GM21390 (cell line): ENCODE measurements around the gene MTHFSD.

Source experiments
- ATAC-seq: cut with Tn5 transposase; IDR thresholded peaks from one replicate; pipeline ENCODE4 v1.9.1; 2021; ENCODE audit not compliant: unreplicated experiment

Gene MTHFSD

DNA sequence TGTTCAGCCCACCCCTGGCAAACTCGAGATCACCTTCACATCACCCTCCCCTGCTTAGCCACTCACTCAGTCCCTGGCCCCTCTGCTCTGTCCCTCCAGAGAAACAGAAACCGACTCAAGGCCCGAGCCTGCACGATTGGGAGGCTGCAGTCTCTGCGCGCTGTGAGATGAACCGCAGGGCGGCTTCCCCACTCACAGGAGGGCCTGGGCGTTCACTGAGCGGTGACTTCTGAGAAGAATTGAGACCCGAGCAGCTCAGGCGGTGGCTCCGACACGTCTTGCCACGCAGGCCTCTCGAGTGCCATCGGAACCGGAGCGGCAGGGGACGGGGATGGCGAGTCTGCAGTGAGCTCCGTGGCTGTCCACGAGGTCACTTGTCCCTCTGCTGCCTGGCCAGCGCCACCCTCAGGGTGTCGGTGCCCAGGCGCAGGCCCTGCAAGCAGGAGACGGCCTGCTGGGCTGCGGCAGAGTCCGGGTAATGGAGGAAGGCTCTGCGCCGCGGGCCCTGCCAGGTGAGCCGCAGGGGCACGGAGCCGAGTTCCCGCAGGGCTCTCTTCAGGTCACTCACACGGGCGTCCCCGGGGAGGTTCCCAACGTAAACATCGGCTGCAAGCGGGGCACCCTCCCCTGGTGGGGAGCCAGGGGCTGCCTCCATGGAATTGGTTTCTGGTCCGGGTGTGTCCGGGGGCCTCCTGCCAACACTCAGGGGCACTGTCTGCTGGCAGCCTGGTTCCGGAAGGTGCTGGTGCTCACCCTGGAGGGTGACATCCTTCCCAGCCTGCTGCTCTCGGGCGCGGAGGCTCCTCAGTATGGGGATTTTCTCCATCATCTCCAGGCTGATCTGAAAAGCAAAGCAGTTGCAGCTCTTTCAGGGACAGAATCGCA lies 23.2 kb downstream of the MTHFSD start:
- ATAC-seq, result no peak

DNA sequence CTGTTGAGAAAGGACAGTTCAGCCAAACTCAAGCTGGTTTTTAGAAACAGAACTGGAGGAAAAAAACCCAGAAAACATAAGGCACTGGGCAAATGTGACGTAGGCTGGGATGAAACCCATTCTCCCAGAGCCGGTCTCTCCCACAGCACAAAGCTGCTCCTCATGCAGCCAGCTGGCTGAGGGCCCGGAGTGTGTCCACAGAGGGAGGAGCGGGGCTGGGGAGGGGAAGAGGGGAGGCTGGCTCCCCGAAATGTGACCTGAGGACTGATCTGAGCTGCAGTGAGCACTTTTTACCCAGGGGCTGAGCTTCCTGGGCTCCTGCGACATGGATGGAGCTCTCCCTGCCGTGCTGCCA lies 23.9 kb downstream of the MTHFSD start:
- no peak for ATAC-seq

DNA sequence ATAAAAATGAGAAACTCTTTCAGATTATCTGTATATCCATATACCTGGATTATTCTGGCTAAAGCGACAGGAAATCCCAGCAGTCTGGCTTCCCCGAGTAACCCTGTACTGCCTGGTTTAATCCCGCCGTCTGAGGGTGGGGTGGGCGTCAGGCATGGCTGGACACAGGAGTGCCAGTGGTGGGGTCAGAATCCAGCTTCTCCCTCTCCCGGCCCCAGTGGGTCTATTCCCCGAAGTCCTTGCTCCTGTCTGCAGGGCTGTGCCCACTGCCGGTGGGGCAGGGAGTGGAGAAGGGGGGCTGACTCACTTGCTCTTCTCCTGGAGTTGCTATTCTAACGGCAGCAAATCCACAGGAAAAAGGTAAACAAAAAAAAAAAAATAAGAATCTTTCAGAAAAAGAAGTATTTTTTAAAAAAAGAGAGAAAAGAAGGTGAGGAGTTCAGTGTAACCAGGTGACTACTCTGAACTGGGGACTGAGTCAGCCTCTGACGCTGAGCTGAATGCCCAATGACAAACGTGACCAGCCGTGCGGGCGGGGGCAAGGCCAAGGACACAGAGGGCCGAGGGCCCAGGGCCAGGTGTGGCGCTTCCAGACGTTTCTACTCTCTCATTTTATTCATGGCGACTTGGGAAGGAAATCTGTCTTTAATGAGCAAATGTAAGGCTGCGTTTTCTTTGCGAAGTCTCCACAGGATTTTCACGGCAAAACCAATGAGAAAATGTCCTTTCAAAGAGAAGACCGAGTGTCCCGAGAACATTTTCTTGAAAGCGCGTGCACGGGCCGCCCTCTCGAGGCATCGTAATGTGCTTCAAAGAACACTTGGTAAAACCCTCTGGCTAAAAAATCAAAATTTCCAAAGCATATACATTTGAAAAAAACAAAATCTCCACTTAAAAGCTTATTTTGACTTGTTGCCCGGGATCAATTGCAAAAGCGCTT lies 24.5 kb downstream of the MTHFSD start:
- ATAC-seq, result no peak

DNA sequence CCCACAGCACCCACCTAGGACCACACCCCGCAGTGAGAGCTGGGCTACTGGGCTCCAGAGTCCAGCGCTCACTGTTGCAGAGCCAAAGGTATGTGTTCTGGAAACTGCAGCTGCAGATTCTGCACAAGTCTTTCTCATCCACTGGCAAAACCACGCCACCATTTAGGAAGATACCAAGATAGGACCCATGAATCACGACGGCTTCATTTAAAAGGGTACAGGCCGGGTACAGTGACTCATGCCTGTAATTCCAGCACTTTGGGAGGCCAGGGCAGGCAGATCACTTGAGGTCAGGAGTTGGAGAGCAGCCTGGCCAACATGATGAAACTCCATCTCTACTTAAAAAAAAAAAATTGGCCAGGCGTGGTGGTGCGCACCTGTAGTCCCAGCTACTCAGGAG lies 25.9 kb downstream of the MTHFSD start:
- ATAC-seq, result no peak

DNA sequence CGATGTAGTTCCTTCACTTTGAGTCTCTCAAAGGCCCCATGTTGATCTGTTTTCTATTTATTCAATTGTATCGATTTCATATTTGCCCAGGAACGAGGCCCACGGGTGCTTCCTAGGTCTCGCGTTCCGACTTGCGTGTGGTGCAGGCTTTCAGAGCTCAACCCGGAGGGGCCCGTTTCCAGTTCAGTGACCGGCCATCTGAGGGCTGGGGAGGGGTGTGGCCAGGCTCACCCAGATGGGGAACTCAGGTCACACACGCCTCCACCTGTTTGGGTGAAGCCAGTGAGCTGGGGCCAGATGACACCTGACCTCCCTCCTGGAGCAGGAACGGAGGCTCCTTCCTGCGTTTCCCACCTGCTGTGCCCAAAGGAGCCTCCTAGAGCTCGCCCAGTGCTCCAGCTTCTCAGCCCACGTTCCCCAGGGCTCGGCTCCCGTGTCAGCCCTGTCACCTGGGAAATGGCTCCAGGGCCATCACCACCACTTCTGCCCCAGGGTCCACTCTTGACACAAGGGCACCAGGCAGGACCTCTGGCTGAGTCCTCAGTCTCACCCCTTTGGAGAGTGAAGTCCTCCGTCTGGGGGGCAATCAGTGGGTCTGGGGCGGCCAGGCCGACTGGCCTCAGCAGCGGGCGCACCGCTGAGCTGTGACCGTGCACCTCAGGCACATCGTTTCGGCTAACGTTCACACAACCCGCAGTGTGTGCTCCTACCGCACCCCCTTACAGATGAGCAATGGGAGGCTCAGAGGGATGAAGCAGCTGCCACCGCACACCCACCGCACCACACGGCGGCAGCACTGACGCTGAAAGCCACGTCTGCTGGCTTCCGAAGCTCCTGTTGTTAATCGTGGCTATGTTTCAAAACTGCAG lies 26.7 kb downstream of the MTHFSD start:
- ATAC-seq, result no peak

DNA sequence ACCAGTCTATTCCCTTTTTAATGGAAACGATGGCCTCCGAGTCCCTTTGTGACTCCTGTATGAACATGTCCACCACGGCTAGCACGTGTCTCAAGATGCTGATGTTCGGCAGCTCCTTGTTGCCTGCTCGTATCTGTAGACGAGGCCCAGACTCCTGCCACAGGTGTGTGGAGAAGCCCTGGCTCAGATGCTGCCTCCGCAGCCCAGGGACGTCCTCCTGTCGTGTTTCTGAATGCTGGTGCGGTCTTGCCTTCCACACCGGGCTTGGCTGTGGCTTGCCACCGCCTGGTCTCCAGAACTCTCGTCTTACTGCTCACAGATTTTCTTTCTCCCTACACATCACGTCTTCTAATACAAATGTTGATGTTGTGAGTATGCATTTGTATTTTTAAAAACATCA lies 27.7 kb downstream of the MTHFSD start:
- no peak for ATAC-seq

DNA sequence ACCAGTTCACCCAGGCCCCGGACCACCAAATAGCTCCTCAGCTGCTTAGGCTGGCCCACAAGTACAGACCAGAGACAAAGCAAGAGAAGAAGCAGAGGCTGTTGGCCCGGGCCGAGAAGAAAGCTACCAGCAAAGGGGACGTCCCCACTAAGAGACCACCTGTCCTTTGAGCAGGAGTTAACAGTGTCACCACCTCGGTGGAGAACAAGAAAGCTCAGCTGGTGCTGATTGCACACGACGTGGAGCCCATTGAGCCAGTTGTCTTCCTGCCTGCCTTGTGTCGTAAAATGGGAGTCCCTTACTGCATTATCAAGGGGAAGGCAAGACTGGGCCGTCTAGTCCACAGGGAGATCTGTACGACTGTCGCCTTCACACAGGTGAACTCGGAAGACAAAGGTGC lies 29.3 kb downstream of the MTHFSD start:
- ATAC-seq, result no peak

DNA sequence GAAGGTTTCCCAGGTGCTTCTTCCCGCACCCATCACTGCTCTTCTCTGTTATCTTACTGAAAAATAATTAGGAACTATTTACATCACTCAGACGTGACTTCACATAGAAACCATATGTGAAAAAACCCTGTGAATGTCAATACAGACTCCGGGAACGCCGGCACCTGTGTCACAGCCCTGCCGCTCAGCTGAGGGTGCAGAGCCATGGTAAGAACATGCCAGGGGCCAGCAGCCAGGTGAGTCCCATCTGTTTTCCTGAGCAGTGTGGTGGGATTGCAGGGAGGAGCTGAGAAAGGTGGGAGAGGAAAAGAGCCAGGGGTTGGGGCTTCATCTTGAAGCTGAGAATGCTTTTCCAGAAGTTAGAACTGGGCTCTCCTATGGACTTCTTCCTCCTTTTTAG lies 31.0 kb downstream of the MTHFSD start:
- no peak for ATAC-seq

DNA sequence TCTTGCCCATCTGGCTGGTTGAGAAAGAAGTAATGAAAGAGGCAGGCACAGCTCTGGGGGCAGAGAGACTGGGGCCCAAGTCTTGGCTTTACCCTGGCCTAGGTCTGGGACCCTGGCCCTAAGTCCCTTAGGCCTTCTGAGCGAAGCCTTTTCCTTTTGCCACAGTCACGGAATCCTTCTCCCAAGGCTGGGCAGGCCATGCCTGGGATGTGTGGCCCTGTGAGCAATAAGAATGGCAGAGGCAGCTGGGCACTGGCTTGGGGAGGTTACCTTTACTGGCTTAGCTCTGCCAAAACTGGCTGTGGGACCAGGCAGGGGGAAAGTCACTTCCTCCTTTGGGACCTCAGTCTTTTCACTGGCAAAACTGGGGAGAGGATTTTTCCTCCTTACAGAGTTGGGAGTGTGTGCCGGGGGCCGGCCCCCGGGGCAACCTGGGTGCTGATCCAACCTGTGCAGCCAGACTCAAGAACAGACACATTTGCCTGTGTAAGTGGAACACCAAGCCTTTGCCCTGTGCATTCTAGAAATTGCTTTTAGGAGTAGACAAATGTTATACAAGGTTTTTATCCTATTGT lies 31.8 kb downstream of the MTHFSD start:
- ATAC-seq, result no peak

DNA sequence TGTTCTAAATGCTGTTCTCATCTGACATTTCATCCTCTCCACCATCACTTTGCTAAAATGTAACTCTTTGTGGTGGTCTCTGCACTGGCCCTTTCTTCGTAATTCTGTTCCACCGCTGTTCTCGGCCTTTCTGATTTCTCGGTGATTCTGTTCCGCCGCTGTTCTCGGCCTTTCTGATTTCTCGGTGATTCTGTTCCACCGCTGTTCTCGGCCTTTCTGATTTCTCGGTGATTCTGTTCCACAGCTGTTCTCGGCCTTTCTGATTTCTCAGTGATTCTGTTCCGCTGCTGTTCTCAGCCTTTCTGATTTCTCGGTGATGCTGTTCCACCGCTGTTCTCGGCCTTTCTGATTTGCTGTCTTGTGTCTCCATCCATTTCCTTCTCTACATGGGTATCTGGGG lies 32.4 kb downstream of the MTHFSD start:
- ATAC-seq, result no peak

DNA sequence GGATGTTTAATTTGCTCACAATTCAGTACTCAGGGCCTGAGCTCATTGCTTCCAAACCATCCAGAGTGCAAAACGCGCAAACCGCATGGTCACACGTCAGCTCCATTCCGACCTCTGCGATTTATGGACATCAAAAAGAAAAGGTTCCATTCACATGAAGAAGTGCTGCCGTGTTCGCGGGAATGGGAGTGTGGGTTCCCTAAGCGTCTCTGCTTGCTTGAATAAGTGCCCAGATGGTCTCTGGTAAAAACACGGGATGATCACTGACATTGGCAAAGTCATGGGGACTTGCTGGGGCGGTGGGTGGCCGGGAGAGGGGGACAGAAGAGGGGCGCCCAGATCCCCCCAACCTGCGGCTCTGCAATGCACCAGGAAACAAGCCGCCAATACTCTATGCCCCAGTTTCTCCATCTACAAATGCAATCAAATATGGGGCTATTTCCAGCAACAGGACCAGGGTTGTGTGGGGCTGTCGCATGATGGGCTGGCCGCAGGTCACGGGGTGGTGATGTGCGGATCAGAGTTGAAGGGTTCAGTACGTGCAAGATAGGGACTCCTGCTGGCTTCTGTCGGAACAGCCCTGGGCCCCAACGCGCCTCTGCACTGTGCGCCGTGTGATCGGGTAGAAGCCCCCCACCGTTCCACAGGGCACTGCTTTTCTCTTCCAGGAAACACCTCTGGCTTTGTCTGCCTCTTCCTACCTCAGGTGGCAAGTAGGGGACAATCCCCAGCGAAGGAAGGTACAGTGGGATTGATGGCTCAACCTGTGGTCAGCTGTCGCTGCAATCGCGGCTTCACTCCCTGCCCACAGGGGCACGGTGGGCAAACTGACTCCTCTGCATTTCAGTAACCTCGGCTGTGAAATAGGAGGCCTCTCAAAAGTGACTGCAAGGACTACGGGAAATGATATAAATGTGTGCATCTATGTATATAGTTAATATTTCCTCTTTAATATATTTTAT lies 33.5 kb downstream of the MTHFSD start:
- no peak for ATAC-seq

DNA sequence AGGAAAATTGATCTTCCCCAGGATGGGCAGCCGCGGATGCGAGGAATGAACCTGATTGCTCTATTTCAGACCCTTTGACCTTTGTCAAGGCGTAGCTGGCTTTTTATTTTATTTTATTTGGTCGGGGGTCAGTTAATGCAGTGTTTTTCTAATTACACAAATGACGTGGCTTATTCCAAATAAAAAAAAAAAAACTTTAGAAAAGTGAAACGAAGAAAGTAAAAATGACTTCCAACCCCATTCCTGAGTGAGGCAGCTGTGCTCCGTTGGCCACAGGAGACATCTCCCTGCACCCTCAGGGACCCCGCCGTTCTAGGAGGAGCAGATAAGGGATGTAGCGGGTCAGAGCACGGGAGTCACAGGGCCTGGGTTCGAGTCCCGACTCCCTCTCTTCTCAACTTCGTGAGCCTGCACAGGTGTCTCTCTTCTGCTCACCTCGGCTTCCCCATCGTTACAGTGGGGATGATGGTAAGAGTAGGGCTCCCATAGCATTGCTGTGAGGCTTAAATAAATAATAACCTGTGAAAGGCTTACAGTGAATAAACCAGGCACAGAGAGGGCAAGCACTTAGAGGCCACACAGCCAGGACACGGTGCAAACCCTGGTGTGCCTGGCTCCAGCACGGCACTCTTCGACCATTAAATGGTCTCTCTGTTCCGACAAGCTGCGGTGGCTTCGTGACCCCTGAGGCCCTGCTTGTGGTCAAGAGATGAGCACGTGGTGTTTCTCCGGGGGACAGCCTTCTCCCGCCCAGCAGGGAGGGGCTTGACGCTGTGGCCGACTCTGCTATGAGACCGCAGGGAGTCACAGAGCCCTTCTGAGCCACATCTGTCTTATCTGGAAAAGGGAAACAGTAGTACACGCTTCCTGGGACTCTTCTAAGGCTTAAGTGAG lies 34.5 kb downstream of the MTHFSD start:
- no peak for ATAC-seq

DNA sequence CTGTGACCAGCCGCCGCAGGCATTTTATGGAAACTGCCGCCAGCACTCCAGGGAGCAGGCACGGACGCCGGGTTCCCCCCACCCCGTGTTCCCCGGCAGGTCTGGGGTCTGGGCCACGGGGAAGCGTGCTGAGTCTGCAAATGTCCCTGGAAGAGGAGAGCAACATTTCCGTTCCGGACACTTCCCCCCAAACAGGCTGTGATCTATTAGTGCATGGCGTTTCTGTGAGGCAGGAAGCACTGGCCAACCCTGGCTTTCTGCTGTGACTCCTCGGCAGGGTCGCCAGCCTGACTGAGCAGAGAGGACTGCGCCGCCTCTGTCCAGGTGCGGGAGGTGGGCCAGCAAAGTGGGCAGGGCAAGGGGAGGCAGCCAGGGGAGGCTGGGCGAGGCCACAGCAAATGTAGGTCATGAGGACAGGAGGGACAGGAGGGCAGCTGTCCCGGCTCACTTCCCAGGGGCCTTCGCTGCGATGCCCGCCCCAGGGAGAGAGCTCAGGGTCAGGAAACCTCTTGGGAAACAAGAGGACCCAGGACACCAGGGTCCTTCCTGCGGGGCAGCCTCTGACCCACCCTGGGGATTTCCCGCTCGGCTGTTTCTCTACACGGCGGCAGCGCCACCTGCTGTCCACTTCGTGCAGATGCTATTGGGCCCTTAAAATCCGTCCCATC lies 35.3 kb downstream of the MTHFSD start:
- no peak for ATAC-seq

DNA sequence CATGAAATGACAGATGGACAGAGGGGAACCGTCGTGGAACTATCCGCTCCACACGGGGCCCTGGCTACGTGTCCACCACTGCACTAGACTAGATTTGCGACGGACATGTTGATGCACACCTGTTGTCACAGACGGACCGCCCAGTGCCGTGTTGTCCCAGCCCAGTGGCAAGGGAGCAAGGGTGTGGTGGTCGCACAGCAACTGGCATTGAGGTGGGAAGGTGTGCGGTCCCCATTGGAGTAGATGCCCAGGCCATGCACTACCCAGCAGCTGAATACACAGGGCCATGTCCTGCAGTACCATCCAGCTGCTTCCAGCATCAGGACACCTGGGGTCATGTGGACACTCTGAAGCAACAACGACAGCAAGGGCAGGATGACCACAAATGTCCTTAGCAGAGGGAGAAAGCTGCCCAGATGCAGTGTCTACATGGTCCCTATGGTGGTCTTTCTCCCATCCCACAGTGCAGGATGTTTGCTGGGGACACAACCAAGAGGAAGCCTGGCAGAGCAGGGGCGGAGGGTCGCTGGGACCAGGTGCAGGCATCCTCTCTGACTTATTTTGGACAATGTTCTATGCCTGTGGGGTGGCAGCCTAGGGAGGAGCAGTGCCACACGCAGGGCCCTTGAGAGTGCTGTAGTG lies 35.9 kb downstream of the MTHFSD start:
- no peak for ATAC-seq

DNA sequence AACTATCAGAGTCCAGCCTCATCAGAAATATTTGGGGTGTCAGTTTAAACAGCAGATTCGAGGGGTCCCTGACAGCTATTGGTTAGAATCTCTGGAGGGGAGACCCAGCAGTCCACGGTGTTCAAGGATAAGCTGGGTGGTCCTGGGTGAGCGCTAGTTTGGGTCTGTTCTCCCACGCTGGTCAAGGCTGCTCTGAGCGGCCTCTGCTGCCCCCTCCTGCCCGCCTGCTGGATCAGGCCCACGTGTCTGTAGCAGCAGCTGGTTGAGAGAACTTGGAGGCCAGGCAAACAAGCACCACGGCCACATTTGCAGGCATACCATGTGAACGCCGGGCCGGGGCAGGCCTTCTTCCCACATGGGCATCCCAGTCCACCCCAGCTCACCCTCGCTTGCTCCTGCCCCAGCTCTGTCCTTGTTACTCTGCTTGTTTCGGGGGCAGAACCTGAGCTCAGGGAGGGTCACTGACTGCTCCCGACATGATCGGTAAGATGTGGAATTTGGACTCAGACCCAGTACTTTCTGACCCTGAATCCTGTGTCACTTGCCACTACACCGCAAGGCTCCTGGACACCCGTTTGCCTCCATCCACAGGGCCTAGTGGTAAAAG lies 37.3 kb downstream of the MTHFSD start:
- no peak for ATAC-seq

DNA sequence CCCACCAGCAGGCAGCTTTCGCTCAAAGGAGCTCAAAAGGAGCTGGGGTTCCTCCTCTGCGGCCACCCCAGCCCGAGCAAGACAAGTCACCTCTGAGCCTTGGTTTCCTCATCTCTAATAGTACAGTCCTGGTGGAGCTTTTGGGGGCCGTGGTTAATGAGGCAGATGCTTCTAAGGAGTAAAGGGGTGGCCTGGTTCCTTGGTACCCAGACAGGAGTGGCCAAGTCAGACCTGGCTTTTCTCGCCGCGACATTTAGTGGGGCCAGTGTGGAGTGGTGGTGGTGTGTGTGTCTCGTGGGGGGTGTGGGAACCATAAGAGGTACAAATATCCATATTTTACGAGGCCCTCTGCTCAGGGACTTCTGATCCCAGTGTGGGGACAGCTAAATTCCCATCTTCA lies 38.0 kb downstream of the MTHFSD start:
- no peak for ATAC-seq

DNA sequence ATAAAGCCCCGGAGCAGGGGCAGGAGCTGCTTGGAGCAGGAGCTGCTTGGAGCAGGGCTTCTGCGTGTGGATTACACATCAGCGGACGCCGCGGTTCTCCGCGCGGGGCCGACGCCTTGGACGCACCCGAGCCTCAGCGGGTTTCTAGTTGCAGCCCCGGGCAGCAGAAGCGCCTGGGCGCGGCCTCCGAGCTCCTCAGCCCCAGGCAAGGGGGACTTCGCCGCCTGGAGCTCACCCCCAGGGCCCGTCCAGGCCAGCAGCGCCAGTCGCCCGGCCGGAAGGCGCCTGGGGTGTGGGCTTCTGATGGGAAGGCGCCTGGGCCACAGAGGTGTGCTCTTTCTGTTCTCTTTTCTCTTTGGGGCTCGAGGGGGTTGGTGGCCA lies 38.4 kb downstream of the MTHFSD start:
- ATAC-seq, result no peak
